ENCODE results near the gene ODAD4.
"Not testable (repeated sequence)": the region's sequence is repeated elsewhere in the genome, so short reads cannot be mapped to it uniquely, and the experiment has no call there.

Gene ODAD4

DNA sequence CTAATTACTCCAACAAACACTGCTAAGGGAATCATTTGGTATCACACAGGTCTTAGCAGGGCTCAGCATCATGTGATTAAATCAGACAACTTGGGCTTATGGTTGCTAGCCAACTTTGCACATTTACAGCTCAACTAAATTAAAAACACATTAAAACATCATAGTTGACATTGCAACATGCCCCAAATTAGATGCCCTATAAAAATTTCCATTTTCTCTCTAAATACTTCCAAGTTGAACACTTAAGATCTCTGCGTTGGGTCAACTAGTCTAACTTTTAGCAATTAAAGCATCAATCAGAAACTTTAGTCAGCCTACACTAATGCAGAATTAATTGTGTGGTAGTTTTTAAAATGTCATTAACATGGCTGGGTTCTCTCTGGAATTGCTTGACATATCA is 74.7 kb downstream of the ODAD4 start:
- no peak for DNase-seq

DNA sequence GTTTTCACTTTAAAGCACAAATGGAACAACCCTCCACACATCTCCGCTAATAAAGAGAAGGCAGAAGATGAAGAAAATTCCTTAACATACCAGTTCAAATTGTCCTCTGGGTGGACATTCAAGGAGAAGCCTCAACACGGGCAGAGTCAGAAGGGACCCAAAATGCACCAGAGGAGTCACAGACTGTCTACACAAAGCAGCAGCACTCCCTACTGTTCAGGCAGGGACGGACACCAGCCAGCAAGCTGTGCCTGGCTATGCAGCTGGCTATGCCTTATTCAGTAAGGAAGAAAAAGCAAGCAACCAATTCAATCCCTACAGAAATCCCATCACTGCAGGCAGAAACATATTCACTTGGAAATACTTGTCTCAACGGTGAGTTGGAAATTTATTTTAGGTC is 78.8 kb downstream of the ODAD4 start:
- DNase-seq, result no peak

DNA sequence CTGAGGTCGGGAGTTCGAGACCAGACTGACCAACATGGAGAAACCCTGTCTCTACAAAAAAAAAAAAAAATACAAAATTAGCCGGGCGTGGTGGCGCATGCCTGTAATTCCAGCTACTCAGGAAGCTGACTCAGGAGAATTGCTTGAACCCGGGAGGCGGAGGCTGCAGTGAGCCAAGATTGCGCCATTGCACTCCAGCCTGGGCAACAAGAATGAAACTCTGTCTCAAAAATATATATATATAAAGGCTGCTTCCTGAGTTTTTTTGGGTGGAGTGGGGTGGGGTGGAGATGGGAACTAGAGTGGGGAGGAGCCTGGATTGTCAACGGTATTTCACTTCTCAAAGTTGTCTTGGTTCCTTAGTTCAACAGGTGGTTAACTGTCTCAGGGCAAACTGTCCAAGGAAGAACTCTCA is 79.9 kb downstream of the ODAD4 start:
- DNase-seq, result not testable (repeated sequence)

DNA sequence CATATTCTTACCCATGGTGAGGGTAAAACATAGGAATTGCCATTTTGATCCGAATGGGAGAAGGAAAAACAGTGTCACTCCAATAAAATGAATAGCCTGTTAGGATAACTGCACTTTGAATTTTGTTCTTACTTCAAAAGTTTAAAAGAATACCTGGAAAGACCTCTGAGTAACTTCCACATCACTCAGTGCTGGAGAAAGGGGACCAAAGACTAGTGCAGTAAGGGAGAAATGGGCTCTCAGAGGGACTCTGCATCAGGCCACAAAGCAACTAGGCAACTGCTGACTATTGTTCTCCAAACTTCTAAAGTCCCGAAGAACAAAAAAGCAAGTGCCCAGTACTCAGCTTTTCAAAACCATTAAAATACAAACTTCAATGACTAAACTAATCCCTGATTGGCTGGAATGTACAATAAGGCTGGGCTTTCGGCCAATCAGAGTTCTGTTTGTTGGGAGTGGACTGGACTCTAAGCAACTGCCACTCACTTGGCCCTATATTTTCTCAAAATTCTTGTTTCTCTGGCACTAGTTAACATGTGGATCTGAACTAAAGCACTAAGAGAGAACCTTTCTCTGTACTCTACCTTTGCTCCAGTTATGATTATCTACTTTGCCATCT is 80.6 kb downstream of the ODAD4 start:
- no peak for DNase-seq

DNA sequence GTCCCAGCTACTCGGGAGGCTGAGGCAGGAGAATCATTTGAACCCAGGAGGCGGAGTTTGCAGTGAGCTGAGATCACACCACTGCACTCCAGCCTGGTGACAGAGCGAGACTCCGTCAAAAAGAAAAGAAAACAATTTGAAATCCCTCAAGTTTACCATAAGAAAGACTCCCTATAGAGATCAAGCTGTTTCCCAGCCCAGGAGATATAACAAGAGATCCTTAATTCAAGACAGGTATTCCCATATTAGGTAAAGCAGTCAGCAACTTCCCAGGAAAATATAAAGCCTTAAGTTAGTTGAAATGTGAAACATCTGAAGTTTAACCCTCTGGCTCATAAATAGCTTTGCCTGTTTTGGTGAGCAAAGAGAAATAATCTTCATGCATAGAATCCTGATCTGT is 81.9 kb downstream of the ODAD4 start:
- not testable (repeated sequence) for DNase-seq

DNA sequence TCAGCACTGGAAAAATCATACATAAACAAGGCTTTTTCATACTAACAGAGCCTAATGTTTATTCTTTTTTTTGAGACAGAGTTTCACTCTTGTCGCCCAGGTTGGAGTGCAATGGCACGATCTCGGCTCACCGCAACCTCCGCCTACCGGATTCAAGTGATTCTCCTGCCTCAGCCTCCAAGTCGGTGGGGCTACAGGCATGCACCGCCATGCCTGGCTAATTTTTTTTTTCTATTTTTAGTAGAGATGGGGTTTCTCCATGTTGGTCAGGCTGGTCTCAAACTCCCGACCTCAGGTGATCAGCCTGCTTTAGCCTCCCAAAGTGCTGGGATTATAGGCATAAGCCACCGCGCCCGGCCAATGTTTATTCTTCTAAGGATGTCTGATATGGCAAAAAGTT is 83.3 kb downstream of the ODAD4 start:
- DNase-seq, result not testable (repeated sequence)

Data from activated CD4-positive, alpha-beta T cell treated with anti-CD3 and anti-CD28 coated beads, Interleukin-10, Interleukin-2, amounts not matched to agents 100 ng/mL and 50 ng/mL, durations not matched to agents 16 hours and 8 hours (primary cell).